Sciatic nerve (tissue), 2 donors: ENCODE measurements around the gene HIP1. TPM values are rescaled to one million over a fixed set of nuclear protein-coding genes. Genes with fewer than 3 reads are reported as not detected.
A peak's percentile ranks its signal among the peaks of the same experiment; 100 is the strongest.
"Not testable (repeated sequence)": the region's sequence is repeated elsewhere in the genome, so short reads cannot be mapped to it uniquely, and the experiment has no call there.

Source experiments
- ATAC-seq: fragments of 200-7000 bp; cut with Tn5 transposase; one replicate; pipeline ENCODE4 v1.9.1; 2020; ENCODE audit warnings: mild to moderate bottlenecking, moderate library complexity
- DNase-seq: peaks from one replicate; pipeline ENCODE4 v3.0.0-alpha.2; 2020; ENCODE audit warnings: low spot score
- intact Hi-C: fragments of 100-400 bp; cut with DNase I; formaldehyde crosslinking; loops from one replicate; pipeline ENCODE4 v1.14.2; 2022
- total RNA-seq: library from RNA; stranded (reverse); fragmentation: NEBNext Ultra II Directional; extraction: Animal tissue kit (Norgen Biotek cat#: 25700); gene quantifications from one replicate; pipeline ENCODE4 v1.2.1, GENCODE V29; 2021
- donor health status: DM: no; HTN: no; CAD: no.
- donor health status: DM: no; HTN: no; CAD: no.

HIP1 gene
- total RNA-seq, result 65.3 TPM

DNA sequence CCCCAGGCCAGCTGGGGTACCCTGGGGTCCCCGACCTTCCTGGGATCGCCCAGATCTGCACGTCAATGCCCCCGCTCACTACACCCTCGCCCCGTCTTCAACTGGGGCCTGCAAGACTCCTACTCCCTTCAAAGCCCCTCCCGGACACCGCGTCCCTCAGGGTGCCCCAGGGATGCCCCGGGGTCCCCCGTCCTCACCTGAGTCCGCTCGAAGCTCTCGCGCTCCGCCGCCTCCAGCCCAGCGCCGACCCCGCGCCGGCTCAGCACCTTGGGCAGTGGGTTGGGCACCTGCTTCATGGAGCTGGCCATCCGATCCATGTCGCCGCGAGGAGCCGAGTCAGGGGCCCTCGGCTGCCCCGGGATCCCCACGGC is at the start of gene HIP1:
Gene HIP1 (minus strand): TSS at position 338 of the 371 bp plus-strand sequence. CDS start 21 bp downstream, at position 317.
- intact Hi-C loops, result no loop called here
- peak; percentile 0 for ATAC-seq
- DNase-seq, result no peak

DNA sequence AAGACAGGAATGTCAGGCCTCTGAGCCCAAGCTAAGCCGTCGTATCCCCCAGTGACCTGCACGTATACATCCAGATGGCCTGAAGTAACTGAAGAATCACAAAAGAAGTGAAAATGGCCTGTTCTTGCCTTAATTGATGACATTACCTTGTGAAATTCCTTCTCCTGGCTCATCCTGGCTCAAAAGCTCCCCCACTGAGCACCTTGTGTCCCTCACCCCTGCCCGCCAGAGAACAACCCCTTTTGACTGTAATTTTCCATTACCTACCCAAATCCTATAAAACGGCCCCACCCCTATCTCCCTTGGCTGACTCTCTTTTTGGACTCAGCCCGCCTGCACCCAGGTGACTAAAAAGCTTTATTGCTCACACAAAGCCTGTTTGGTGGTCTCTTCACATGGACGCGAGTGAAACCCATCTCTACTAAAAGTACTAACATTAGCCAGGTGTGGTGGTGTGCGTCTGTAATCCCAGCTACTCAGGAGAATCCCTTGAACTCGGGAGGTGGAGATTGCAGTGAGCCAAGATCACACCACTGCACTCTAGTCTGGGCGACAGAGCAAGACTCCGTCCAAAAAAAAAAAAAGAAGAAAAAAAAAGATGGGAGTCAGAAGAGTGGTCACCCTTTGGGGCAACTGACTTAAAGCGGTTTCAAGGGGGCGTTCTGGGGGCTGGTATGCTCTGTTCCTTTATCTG is 49.6 kb upstream of the HIP1 start:
- intact Hi-C loops, DNase-seq, ATAC-seq: not testable (repeated sequence)

DNA sequence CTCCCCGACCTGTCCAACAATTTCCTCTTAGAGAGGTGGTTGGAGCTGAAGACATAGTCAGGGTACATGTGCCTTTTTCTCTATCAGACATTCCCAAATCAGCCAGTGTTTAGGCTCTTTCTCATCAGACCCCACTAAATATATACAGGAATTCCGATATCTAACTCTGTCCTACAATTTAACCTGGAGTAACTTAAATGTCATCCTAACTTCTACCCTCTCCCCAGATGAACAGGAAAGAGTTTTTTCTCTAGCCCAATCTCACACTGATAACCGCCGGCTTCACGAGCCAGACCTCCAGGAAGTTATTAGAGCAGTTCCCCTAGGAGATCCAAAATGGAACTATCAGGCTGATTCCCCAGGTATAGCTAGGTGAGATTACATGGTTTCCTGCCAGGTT is 44.3 kb upstream of the HIP1 start:
- DNase-seq, ATAC-seq, intact Hi-C loops: not testable (repeated sequence)

DNA sequence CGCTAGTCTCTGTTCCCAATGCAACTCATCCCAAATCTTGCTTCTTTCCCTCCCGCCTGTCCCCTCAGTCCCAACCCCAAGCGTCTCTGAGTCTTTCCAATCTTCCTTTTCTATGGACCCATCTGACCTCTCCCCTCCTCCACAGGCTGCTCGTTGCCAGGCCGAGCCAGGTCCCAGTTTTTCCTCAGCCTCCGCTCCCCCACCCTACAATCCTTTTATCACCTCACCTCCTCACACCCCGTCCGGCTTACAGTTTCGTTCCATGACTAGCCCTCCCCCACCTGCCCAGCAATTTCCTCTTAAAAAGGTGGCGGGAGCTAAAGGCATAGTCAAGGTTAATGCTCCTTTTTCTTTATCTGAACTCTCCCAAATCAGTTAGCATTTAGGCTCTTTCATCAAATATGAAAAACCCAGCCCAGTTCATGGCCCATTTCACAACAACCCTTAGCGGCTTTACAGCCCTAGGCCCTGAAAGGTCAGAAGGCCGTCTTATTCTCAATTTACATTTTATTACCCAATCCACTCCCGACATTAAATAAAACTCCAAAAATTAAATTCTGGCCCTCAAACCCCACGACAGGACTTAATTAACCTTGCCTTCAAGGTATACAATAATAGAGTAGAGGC is 42.0 kb upstream of the HIP1 start:
- intact Hi-C loops, DNase-seq, ATAC-seq: not testable (repeated sequence)

DNA sequence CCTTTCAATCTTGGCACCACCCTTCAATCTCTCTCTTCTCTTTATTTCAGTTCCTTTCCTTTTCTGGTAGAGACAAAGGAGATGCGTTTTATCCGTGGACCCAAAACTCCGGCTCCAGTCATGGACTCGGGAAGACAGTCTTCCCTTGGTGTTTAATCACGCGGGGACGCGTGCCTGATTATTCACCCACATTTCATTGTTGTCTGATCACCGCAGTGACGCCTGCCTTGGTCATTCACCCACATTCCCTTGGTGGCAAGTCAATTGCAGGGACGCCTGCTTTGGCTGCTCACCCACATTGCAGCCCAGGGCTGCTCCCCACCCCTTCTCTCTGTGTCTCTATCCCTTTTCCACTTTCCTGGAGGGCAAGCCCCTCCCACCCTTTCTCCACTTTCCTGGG is 40.8 kb upstream of the HIP1 start:
- DNase-seq, intact Hi-C loops, ATAC-seq: not testable (repeated sequence)

DNA sequence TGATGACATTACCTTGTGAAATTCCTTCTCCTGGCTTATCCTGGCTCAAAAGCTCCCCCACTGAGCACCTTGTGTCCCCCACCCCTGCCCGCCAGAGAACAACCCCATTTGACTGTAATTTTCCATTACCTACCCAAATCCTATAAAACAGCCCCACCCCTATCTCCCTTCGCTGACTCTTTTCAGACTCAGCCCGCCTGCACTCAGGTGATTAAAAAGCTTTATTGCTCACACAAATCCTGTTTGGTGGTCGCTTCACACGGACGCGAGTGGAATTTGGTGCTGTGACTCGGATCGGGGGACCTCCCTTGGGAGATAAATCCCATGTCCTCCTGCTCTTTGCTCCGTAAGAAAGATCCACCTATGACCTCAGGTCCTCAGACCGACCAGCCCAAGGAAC is 40.3 kb upstream of the HIP1 start:
- intact Hi-C loops, ATAC-seq, DNase-seq: not testable (repeated sequence)

DNA sequence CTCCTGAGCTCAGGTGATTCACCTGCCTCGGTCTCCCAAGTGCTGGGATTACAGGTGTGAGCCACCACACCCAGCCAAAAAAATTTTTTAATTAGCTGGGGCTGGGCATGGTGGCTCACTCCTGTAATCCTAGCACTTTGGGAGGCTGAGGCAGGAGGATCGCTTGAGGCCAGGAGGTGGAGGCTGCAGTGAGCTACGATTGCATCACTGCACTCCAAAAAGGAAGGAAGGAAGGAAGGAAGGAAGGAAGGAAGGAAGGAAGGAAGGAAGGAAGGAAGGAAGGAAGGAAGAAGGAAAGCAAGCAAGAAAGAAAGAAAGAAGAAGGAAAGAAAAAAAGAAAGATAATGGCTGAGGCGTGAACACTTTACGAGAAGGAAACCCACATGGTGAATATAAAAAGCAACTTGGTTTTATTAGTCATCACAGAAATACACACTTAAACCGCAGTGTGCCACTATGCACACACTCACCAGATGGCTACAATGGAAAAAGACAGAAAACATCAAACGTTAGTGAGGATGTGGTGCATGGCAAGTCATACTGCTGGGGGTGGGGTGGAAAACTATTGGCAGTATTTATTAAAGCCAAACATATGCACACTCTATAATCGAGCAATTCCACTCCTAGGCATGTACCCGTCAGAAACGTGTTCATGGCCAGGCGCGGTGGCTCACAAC is 37.7 kb upstream of the HIP1 start:
- intact Hi-C loops, result no loop called here
- ATAC-seq (no peak), DNase-seq (no peak)

DNA sequence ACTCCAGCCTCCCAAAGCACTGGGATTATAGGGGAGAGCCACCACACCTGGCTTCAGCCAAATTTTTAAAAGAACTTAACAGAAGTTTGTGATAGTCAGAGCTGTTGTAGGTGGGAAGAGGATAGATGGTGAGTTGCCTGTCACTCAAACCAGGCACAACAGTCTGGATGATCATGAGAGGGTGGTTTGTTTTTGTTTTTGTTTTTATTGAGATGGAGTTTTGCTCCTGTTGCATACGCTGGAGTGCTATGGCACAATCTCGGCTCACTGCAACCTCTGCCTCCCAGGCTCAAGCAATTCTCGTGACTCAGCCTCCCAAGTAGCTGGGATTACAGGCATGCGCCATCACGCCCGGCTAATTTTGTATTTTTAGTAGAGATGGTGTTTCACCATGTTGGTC is 35.2 kb upstream of the HIP1 start:
- intact Hi-C loops, DNase-seq, ATAC-seq: not testable (repeated sequence)

DNA sequence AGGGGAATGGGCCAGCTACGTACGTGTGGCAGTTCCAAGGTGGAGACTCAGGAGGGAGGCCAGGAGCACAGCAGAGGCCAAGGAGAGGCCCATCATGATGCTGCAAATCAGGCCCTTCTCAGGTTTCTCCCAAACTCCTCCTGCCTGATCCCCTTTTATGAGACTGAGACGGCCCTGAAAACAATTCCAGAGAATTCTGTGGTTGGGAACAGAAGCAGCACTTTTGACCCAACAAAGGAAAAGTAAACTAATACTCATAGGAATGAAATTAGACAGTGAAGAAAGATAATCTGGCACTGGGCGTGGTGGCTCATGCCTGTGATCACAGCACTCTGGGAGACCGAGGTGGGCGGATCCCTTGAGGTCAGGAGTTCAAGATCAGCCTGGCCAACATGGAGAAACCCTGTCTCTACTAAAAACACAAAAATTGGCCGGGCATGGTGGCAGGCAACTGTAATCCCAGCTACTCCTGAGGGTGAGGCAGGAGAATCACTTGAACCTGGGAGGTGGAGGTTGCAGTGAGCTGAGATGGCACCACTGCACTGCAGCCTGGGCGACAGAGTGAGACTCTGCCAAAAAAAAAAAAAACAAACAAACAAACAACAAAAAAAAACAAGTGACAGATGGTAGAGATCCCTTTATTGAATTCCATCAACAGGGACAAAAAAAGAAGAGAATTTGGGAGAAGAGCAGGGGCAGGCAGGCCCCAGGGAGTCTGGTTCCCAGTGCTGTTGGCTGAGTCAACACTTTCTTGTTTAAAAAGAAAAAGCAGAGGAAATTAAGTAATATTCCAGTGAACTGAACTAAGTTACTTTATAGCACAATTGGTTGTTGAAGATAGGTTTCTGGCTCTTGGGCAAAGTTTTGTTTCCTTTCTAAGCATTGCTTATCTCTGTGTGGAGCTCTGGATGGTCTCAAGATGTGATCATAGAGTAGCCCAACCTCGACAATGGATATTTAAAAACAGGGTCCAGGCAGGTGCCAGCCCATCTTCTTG is 33.6 kb upstream of the HIP1 start, which contains the start of gene CCL26:
Gene CCL26 (minus strand): TSS at position 131 of the 997 bp plus-strand sequence. CDS start 35 bp downstream, at position 96.
- DNase-seq, result peak; percentile 78
- ATAC-seq, result peak; percentile 92
- intact Hi-C loops, result no loop called here

DNA sequence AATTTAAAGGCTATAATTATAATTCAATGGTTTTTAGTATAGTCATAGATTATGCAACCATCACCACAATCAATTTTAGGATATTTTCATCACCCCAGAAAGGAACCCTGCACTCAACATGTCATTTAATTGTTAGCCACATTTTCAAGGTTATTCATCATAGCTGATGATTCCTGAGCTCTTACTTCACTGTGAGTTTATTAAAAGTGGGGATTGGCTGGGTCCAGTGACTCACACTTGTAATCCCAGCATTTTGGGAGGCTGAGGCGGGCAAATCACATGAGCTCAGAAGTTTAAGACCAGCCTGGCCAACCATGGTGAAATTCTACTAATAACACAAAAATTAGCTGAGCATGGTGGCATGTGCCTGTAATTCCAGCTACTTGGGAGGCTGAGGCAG is 32.5 kb upstream of the HIP1 start:
- DNase-seq (no peak), ATAC-seq (no peak)
- intact Hi-C loops, result no loop called here

DNA sequence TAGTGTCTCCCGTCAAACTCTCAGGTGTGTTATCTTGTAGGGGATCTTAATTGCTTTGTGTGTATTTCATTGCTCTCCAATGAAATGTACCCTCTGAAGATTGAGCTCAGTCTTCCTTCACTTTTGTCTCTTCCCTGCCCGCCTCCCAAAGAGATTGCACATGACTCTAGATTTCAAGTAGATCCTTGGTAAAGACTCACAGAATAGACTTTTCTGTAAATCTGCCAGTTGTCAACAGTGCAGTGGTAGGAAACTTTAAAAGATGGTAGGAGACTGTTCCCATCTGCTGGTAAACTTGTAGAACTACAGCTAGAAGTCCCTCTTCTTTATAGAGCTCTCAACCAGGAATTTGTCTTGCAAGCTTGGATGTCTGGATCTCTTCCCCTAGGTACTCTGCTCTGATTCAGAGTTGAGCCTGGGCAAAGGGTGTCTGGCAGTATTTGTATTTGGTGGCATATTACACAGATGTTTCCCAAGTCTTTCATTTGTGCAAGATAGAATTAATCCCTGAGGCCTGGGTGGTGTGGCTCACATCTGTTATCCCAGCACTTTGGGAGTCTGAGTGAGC is 23.7 kb upstream of the HIP1 start:
- intact Hi-C loops, result no loop called here
- peak; percentile 79 for ATAC-seq
- no peak for DNase-seq

DNA sequence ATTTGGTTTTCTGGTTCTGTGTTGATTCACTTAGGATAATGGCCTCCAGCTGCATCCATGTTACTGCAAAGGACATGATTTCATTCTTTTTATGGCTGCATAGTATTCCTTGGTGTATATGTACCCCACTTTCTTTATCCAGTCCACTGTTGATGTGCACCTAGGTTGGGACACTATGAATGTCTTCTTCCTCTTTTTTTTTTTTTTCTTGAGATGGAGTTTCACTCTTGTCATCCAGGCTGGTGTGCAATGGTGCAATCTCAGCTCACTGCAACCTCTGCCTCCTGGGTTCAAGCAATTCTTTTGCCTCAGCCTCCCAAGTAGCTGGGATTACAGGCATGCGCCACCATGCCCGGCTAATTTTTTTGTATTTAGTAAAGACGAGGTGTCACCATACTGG is 23.1 kb upstream of the HIP1 start:
- DNase-seq, ATAC-seq, intact Hi-C loops: not testable (repeated sequence)

DNA sequence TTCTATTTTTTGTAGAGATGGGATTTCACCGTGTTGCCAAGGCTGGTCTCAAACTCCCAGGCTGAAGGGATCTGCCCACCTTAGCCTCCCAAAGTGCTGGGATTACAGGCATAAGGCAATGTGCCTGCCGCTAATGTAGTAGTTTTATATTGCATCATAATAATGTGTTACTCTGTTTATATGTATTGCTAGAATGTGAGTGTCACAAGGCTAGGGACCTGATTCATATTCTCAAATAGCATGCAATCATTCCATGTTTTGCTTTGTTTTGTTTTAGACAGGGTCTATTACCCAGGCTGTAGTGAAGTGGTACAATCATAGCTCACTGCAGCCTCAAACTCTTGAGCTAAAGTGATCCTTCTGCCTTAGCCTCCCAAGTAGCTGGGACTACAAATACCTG is 19.8 kb upstream of the HIP1 start:
- DNase-seq, result no peak
- intact Hi-C loops, result no loop called here
- ATAC-seq, result no peak

DNA sequence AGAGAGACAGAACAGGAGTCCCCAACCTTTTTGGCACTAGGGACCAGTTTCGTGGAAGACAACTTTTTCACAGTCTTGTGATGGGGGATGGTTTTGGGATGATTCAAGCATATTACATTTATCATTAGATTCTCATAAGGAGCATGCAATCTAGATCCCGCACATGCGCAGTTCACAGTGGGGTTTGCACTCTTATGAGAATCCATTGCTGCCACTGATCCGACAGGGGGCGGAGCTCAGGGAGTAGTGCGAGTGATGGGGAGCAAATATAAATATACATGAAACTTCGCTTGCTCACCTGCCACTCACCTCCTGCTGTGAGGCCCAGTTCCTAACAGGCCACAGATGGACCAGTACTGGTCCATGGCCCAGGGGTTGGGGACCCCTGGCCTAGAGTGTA is 19.1 kb upstream of the HIP1 start:
- no peak for ATAC-seq
- no peak for DNase-seq
- intact Hi-C loops, result no loop called here

DNA sequence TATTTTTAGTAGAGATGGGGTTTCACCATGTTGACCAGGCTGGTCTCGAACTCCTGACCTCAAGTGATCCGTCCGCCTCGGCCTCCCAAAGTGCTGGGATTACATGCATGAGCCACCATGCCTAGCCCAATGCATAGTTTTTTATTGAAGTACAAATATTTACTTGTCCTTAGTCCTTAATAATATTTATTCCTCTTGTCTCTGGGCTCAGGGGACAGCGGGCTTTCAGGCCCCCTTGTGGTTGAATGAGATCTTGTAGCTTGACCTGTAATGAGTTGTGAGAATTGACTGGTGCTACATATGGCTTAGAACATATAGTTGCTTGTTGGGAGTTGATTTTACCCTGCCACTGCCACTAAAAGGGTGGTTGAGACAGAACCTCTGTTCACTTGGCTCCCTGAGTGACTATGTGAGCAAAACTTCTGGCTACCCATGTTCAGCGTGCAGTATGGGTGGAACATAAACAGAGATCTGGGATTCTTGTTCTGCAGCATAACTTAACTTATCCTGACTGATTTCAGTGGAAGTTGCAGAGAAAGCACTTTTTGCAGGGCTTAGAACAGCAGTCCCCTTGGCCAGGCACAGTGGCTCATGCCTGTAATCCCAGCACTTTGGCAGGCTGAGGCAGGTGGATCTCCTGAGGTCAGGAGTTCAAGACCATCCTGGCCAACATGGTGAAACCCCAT is 18.4 kb upstream of the HIP1 start:
- intact Hi-C loops, result no loop called here
- ATAC-seq (no peak), DNase-seq (no peak)

DNA sequence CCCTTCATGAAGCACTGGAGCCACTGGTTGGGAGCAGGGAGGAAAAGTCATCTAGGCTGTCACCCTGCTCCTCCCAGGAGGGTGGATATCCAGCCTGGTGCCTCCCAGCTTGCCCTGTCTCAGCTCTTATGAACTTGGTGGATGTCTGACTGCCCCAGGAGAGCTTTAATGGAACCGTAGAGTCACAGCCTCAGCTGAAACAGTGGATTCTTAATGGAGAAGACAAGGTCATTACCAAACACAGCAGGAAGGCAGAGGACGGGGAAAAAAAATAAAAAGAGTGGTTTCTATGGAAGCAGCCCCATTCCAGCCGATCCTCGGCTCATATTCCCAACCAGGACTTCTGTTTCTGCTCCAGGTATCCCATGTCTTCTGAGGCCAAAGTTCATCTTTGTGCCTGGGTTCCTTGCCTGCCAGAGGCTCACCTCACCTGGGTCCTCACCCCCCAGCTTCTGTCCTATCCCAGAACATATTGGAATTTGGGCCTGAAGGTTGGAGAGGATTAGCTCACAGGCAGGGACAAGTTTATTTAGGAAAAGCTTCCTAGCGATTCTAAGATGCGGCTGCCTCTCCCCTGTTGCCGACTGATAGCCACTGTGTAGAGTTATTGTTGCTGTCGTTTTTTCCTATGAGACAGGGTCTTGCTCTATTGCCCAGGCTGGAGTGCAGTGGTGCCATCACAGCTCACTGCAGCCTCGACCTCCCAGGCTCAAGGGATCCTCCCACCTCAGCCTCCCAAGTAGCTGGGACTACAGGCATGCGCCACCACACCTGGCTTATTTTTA is 17.7 kb upstream of the HIP1 start:
- ATAC-seq (no peak), DNase-seq (no peak)
- intact Hi-C loops, result no loop called here

DNA sequence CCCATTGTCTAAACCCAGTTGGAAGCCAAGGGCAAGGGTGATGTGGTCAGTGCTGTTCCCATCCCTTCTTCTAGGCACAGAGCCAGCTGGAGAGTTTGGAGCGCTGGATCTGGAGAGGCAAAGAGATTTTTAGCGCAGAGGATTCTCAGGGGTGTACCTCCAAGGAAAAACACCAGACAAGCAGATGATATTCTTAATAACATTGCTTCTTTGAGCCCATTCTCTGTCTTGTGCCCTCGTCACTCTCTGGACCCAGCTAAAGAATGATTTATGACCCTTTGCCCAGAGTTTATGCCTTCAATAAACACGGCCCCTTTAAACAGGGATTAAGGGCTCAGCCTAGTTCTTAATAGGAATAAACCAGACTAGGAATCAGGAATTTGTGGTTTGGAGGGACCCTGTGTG is 4.7 kb upstream of the HIP1 start:
- DNase-seq (no peak), ATAC-seq (no peak)
- intact Hi-C loops, result no loop called here
